Peyer's patch (tissue), 4 donors: ENCODE data around the gene SLC6A3.

Experiments
- POLR2A ChIP-seq, 2 donors: fragments of 450-650 bp; IDR thresholded peaks; one replicate each; pipeline ENCODE4 v1.5.1; 2017; ENCODE audit warnings: antibody characterized with exemption in 2 of 2, mild to moderate bottlenecking in 2 of 2, moderate library complexity in 2 of 2
- TF ChIP-seq, protein P1 (sequence below), 6 experiments: fragments of 450-650 bp in 4 of 6; fragments of 200-600 bp in 2 of 6; sonication (generic) in 1 of 6; IDR thresholded peaks; one replicate each; pipeline ENCODE4 v1.5.1; 2017 to 2019; ENCODE audit warnings: antibody characterized with exemption in 6 of 6, mild to moderate bottlenecking in 3 of 6, moderate library complexity in 1 of 6

DNA sequence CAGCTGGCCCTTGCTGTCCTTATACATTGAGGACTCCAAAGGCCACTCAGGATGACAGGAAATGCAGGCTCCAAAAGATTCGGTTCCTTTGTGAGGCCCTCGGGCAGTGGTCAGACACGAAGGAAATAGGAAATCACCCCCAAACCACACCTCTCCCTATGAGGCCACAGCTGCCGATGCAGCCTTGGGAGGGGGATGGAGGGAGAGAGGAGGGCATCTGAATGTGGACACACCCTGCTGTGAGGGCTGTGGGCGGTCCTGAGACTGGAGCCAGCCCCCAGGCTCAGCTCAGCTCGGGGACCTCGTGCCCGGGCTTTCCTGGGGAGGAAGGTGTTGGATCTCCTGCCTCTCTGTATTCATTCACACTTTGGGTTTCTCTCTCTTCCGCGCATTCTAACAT lies 97.7 kb downstream of the SLC6A3 start:
- TF ChIP-seq, protein P1, sequence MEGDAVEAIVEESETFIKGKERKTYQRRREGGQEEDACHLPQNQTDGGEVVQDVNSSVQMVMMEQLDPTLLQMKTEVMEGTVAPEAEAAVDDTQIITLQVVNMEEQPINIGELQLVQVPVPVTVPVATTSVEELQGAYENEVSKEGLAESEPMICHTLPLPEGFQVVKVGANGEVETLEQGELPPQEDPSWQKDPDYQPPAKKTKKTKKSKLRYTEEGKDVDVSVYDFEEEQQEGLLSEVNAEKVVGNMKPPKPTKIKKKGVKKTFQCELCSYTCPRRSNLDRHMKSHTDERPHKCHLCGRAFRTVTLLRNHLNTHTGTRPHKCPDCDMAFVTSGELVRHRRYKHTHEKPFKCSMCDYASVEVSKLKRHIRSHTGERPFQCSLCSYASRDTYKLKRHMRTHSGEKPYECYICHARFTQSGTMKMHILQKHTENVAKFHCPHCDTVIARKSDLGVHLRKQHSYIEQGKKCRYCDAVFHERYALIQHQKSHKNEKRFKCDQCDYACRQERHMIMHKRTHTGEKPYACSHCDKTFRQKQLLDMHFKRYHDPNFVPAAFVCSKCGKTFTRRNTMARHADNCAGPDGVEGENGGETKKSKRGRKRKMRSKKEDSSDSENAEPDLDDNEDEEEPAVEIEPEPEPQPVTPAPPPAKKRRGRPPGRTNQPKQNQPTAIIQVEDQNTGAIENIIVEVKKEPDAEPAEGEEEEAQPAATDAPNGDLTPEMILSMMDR (IDR thresholded peaks at IDR 0.05) = no peak
- no peak for TF ChIP-seq POLR2A (IDR thresholded peaks at IDR 0.05)
